ENCODE data around the gene SYCP3. TPM values are rescaled to one million over a fixed set of nuclear protein-coding genes. Genes with fewer than 3 reads are reported as not detected.

SYCP3 gene
- total and polyA plus RNA-seq, 8 donors: 0.28 to 0.89 TPM; not detected in 6

- DNase-seq: peak; percentile 41 to 47
- H3K4me1 ChIP-seq: peaks cover 11 to 66% (median 42%) of the 10 kb centered on the region in 4 donors
- H3K36me3 ChIP-seq: peaks cover 0 to 20% (median 5%) of the 10 kb centered on the region in 4 donors
- WGBS, 5 donors: 24 to 52% (median 41%) methylated on average over 5 of the region's 5 CpGs
- intact Hi-C loops (cut with DNase I; ENCODE audit: low total_unique reads): no loop called here
- H3K27ac ChIP-seq: peak overlapping the region; percentile 23 to 68 (median 36)
- no peaks in the 10 kb centered on the region for H3K9me3 ChIP-seq
- peak in 1 of 3 donors; percentile 30 for TF ChIP-seq POLR2AphosphoS5 (IDR thresholded peaks at IDR 0.05)
- no peak for TF ChIP-seq CTCF (IDR thresholded peaks at IDR 0.05)
- no peak overlapping the region for H3K4me3 ChIP-seq
- no peaks in the 10 kb centered on the region for H3K27me3 ChIP-seq
Measured at GRCh38 chr12:101713059-101713682, 26.1 kb downstream of the SYCP3 start.

GRCh38 chr12:101710288-101710687 lies 29.0 kb downstream of the SYCP3 start:
- no peaks in the 10 kb centered on the region for H3K9me3 ChIP-seq
- H3K27ac ChIP-seq: peak overlapping the region in 3 of 5 donors; percentile 23 to 76 (median 30)
- peaks cover 25 to 80% (median 53%) of the 10 kb centered on the region in 4 donors for H3K4me1 ChIP-seq
- no peak for TF ChIP-seq POLR2A (IDR thresholded peaks at IDR 0.05)
- no peak for TF ChIP-seq EP300 (IDR thresholded peaks at IDR 0.05)
- no peak for TF ChIP-seq POLR2AphosphoS5 (IDR thresholded peaks at IDR 0.05)
- TF ChIP-seq CTCF (IDR thresholded peaks at IDR 0.05): no peak
- 71 to 79% (median 76%) methylated on average over 4 of the region's 4 CpGs for WGBS, 5 donors
- no peak for DNase-seq
- intact Hi-C loops (cut with DNase I; ENCODE audit: low total_unique reads): no loop called here
- peaks cover 0 to 6% (median 0%) of the 10 kb centered on the region in 4 donors for H3K36me3 ChIP-seq
- H3K4me3 ChIP-seq: no peak overlapping the region
- no peaks in the 10 kb centered on the region for H3K27me3 ChIP-seq

- Histone ChIP-seq H3K27ac (peak overlapping the region in 3 of 5 donors; percentile 23 to 56 (median 44)), H3K4me1 (peaks cover 16 to 72% (median 44%) of the 10 kb centered on the region in 4 donors), H3K27me3 (no peaks in the 10 kb centered on the region), H3K4me3 (no peak overlapping the region), H3K36me3 (peaks cover 0 to 4% (median 0%) of the 10 kb centered on the region in 4 donors), H3K9me3 (no peaks in the 10 kb centered on the region)
- intact Hi-C loops (cut with DNase I; ENCODE audit: low total_unique reads): no loop called here
- peak in 1 of 2 donors; percentile 19 for DNase-seq
- TF ChIP-seq CTCF (IDR thresholded peaks at IDR 0.05) (no peak), POLR2AphosphoS5 (IDR thresholded peaks at IDR 0.05) (no peak), EP300 (IDR thresholded peaks at IDR 0.05) (no peak), POLR2A (IDR thresholded peaks at IDR 0.05) (no peak)
Measured at GRCh38 chr12:101707131-101707782, 32.0 kb downstream of the SYCP3 start.

GRCh38 chr12:101706403-101706802 lies 32.9 kb downstream of the SYCP3 start:
- TF ChIP-seq EP300 (IDR thresholded peaks at IDR 0.05) (no peak), POLR2AphosphoS5 (IDR thresholded peaks at IDR 0.05) (no peak), CTCF (IDR thresholded peaks at IDR 0.05) (no peak), POLR2A (IDR thresholded peaks at IDR 0.05) (no peak)
- Histone ChIP-seq H3K36me3 (peaks cover 0 to 4% (median 0%) of the 10 kb centered on the region in 4 donors), H3K4me3 (no peak overlapping the region), H3K4me1 (peaks cover 20 to 72% (median 46%) of the 10 kb centered on the region in 4 donors), H3K9me3 (no peaks in the 10 kb centered on the region), H3K27me3 (no peaks in the 10 kb centered on the region), H3K27ac (peak overlapping the region in 1 of 5 donors; percentile 23)
- no peak for DNase-seq
- intact Hi-C loops (cut with DNase I; ENCODE audit: low total_unique reads): no loop called here
- WGBS, 5 donors: 94 to 98% (median 97%) methylated on average over 1 of the region's 1 CpG

Data from stomach (tissue), 9 donors.